ENCODE data around the gene SERPINB1.

- TF ChIP-seq CTCF (IDR thresholded peaks at IDR 0.05) (no peak), POLR2A (IDR thresholded peaks at IDR 0.05) (no peak)
Measured at GRCh38 chr6:2817903-2818443, 23.7 kb downstream of the SERPINB1 start.
